Stomach (tissue), 4 donors: ENCODE measurements around the gene CGREF1.

Source experiments
- EP300 ChIP-seq: sonication (generic); formaldehyde crosslinking; IDR thresholded peaks from one replicate; pipeline ENCODE4 v1.6.1; 2017; ENCODE audit warnings: antibody characterized with exemption
- POLR2A ChIP-seq, 4 donors: fragments of 450-650 bp; IDR thresholded peaks; one replicate each; pipeline ENCODE4 v1.6.1; 2016; ENCODE audit warnings: antibody characterized with exemption in 4 of 4, control low read depth in 2 of 4, mild to moderate bottlenecking in 1 of 4, moderate library complexity in 1 of 4
- POLR2AphosphoS5 ChIP-seq, 3 donors: sonication (generic); formaldehyde crosslinking; IDR thresholded peaks; one replicate each; pipeline ENCODE4 v1.6.1; 2016; ENCODE audit warnings: antibody characterized with exemption in 3 of 3
- TF ChIP-seq, protein P1 (sequence below), 7 experiments: fragments of 450-650 bp in 4 of 7; fragments of 200-600 bp in 3 of 7; sonication (generic) in 3 of 7; IDR thresholded peaks; one replicate each; pipeline ENCODE4 v1.5.1; 2016 to 2019; ENCODE audit warnings: antibody characterized with exemption in 7 of 7, control low read depth in 2 of 7, mild to moderate bottlenecking in 1 of 7

DNA sequence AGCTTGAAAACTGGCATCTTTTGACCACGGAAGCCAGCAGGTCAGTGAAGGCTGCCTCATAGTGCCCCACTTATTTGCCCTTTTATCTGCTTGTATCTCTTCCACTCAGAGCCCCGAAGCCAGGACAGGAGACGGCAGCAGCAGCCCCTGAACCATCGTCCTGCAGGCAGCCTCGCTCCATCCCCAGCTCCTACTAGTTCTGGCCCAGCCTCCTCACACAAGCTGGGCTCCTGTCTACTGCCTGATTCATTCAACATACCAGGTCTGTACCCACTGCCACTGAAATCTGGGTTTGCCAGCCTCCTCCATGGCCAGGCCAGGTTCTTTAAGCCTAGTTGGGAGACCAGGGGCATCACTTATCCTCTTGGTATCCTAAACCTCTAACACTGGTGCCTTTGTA lies 51.5 kb downstream of the CGREF1 start:
- TF ChIP-seq, protein P1, sequence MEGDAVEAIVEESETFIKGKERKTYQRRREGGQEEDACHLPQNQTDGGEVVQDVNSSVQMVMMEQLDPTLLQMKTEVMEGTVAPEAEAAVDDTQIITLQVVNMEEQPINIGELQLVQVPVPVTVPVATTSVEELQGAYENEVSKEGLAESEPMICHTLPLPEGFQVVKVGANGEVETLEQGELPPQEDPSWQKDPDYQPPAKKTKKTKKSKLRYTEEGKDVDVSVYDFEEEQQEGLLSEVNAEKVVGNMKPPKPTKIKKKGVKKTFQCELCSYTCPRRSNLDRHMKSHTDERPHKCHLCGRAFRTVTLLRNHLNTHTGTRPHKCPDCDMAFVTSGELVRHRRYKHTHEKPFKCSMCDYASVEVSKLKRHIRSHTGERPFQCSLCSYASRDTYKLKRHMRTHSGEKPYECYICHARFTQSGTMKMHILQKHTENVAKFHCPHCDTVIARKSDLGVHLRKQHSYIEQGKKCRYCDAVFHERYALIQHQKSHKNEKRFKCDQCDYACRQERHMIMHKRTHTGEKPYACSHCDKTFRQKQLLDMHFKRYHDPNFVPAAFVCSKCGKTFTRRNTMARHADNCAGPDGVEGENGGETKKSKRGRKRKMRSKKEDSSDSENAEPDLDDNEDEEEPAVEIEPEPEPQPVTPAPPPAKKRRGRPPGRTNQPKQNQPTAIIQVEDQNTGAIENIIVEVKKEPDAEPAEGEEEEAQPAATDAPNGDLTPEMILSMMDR (IDR thresholded peaks at IDR 0.05) = no peak
- TF ChIP-seq POLR2A (IDR thresholded peaks at IDR 0.05) (no peak), EP300 (no peak), POLR2AphosphoS5 (IDR thresholded peaks at IDR 0.05) (no peak)
